Stimulated activated CD4-positive, alpha-beta T cell treated with anti-CD3 and anti-CD28 coated beads, TNF-alpha, amount 100 ng/mL, for 4 hours (primary cell): ENCODE results near the gene USH1C.

Experiments used
- DNase-seq, 3 experiments: peaks; one replicate each; pipeline ENCODE4 v3.0.0-alpha.2; 2020; ENCODE audit warnings: low read depth in 3 of 3

USH1C gene

DNA sequence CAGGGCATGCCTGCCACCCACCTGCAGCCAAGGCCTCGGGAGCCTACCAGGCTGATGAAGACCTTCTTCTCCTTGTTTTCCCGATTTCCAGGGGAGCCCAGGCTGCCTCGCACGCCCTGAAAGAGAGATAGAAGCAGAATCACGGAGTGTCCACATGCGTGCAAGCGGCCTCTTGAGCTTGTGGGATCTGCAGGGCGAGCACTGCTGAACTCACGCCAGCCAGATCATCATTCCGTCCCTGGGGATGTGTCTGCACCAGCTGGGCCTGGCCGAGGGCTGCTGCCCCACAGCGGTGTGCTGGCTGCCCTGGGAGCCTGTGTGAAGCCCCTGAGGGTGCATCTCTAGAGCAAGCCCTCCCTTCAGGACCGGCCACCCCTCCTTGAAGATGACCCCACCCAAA lies 17.9 kb downstream of the USH1C start:
- DNase-seq = no peak

DNA sequence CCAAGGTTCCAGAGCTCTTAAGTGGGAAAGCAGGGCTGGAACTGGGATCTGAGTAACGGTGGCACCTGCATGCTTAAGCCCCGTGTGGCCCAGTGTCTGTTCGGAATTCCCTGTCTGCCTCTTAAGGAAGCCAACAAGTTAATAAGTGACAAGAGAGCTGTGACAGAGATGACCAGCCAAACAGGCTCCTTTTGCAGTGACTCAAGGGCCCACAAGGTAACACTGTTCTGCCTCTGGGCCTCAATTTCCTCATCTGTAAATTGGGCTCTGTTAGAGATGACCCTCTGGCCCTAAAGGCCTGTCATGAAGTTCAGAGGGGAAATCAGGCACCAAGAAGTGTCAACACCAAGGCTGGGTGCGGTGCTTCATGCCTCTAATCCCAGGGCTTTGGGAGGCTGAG lies 18.6 kb downstream of the USH1C start:
- no peak for DNase-seq

DNA sequence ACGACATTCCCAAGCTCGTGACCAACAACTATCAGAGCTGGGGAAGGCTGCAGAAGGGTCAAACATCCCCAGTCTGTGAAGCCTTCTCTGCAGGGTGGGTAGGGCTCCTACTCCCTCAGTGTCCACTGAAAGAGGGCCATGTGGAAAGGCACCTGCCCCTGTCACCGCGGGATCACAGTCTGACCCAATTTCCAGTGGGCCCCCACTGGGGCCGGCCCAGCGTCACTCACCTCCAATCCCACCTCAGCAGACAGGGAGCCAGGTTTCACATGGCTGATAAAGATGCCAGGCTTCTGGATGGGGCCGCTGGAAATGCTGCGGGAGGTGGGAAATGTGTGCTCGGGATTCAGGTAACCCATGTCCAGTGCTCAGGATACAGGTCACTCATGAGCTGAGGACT lies 20.0 kb downstream of the USH1C start:
- no peak for DNase-seq

DNA sequence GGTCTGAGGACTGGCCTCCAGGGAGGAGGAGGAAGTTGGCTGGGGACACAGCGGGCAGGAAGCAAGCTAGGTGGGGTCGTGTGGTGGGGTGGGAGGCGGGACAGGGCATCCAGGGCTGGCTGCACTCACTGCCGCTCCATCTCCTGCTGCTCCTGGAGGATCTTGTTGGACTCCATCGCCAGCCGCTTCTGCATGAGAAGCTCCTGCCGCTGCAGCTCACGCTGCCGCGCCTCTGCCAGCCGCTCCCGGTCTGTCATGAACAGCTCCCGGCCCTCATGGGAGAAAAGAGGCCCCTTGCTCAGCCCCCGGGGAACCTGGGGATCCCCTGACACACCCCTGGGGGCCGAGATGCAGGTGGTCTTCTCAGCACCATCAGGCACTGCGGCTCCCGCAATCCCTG lies 21.6 kb downstream of the USH1C start:
- DNase-seq = no peak

DNA sequence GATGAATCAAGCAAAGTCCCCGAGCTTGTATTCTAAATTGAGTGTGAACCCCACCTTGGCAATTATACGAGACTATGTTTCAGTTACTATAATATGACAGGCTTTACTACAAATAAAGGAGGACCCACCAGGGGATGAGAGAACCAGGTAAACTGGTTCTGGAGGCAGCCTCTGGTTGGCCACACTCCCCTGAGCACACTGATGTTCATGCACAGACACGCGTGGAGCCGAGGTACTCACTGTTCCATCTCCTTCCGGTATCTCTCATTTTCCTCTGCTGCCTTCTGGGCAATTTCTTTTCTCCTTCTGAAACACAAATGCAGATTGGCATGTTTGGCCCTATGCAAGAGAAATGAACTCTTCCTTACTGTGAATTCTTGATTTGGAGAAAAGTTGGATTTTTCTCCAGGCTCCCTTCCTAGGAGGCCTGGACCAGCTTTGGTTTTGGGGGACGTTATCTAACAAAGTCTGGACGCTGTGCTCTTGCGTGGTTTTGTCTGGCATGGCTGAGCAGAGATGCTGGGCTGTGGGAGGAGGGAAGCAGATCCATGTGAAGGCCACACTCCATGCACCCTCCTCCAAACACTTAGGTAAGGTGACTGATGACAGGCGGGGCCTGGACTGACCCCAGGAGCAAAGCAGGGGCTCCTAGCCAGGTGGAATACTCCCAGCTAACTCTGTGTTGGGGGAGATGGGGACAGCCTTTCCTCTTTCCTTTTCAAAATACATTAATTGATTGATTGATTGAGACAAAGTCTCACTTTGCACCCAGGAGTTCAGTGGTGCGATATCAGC lies 22.9 kb downstream of the USH1C start:
- no peak for DNase-seq

DNA sequence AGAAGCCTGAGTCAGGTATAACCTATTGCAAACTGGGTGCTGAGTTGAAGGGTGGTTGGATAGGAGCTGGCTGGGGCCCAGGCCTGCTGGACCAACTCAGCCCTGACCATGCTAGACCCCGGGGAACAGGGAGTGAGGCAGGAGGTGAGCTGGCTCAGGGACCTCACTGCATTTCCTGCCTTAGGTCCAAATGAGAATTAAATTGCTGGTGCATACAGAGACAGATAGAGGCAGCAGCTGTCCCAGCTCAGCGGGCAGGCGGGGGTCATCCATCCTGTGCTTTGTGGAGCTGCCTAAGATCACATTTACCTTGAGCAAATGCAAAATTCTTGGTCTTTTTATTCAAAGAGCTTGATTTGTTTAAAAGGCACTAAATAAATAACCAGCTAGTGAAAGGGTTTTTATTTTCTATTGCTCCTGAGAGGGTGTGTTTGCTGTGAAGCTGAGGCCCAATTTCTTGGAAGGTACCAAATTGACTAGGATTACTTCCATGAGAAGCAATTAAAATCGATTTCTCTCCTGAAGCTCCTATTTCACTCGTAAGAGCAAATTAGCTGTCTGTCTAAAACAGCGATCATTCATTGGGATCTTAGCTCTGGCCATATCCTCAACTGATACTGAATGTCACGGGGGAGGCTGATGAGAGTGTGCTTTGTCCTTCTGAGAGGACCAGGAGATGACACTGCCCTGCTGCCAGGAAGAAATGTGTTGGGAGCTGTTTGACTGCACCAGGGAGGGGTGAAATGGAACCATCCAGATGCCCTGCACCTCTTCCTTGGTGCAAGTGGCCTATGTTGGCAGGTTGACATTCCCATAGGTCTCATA lies 24.9 kb downstream of the USH1C start:
- DNase-seq = no peak

DNA sequence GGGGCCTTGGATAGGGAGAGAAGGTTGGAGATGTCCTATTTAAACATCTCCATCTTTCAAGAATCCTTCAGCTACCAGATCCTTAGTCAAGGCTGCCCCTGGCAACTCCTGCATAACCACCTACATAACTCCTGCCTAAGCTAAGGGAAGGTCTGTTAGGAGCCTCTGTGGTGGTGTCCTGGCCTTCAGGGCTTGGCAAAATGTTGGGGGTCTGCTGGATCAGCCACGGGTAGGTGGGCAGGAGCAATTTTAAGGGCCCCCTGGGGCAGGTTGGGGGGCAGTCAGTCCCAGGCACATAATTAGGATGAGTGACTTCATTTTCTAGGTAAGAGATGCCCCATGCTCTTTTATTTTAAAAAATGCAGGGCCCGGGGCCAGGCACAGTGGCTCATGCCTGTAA lies 25.9 kb downstream of the USH1C start:
- DNase-seq = no peak

DNA sequence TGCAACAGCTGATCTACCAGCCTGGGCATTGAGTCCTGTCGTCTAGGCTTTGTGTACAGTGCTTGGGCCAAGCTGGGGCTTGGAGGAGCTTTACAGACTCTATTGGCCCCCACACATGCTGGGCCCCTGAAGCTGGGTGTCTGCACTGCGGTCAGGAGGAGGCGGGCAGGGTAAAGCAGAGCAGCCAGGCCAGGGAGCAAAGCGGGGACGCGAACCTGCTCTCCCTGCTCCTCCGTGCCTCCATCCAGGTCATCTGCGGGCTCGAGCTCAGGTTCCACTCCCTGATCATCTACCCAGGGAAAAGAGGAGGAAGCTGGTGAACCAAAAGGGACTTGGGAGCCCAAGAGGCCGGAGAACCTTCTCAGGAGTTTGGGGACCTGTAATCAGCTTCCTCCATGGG lies 27.0 kb downstream of the USH1C start:
- no peak for DNase-seq

DNA sequence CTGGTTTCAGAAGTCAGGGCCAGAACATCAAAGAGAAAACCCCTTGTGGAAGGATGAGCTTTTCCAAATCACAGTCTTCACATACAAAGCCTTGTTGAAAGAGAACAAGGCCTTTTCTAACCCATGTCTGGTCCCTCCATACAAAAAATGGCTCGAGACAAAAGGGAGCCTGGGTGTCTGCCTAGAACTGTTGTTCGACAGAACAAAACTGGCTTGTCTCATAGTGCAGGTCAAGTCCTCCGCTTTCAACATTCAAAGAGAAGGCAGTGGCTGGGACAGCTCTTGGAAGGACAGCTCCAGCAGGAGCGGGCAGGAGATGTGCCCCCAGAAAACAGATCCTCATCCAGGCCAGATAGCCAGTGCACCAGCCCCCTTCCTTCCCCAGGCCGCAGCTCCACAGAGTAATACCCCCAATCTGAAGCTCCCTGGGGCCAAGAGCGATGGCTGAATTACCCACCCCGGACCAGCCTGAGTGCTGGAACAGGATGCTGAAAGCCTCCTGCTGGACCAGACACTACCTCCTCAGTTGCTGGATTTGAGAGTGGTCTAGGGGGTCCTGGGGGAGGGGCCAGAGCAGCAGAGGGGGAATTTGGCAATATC lies 27.6 kb downstream of the USH1C start:
- no peak for DNase-seq

DNA sequence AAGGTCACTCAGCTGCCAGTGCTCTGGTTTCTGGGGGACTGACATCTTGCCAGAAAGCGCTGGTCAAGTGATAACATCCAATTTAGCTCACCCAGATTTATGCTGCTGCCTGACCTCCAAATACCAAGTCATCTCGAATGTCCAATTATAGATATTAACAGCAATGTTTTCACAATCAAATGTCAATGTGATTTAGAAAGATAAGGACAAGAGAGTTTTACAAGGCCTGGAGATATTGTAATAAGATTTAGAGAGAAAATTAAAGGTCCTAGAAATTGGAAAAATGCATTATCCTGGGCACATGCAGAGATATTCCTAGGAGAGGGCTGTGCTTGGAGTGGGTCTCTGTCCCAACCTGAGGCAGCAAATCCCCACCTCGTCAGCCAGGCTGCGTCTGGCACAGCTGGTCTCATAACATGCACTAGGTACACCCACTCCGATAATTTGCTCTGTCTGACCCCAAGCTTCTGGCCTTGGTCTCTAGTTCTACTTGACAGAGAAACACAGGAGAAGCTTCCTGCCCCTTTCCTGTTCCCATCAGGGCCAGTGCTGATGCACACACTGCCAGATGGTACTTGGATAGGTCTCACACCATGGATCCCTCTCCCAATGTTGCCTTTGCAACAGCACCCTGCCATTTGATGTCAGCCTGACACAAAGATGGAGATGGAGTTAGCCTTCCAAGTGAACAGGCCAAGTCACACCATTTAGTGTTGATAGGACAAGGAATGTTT lies 28.6 kb downstream of the USH1C start:
- DNase-seq = no peak

DNA sequence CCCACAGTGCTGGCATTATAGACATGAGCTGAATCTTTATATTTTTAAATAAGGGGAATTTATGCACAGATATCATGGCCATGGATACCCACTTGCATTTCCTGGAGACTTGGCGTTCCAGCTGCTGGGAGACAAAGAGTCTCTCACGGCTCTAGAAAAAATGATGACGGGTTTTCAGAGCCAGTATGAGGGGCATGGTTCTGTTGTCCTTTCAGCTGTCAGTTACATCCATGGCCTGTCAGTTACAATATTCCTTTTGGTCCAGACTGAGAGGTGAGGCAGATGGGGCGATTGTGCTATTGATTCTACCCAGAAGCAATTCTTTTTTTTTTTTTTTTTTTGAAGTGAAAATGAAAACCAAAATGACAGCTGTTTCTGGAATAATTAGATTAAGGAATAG lies 29.7 kb downstream of the USH1C start:
- DNase-seq = no peak

DNA sequence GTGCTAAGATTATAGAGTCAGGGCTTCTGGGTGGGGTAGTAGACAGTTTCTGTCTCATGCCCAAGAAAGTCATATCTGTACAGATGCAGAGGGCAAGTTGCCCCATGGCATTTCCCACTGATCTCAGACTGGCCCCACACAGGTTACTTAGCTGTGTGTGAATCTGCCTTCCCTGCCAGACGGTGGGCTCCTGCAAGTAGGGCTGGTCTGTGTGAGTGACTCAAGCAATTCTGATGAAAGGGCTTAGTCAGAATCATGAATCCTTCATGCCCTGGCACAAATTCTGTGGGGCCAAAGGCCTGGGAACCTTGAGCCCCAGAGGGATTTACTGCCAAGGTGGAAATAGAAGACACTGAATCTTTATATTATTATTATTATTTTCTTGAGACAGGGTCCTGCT lies 30.4 kb downstream of the USH1C start:
- no peak for DNase-seq

DNA sequence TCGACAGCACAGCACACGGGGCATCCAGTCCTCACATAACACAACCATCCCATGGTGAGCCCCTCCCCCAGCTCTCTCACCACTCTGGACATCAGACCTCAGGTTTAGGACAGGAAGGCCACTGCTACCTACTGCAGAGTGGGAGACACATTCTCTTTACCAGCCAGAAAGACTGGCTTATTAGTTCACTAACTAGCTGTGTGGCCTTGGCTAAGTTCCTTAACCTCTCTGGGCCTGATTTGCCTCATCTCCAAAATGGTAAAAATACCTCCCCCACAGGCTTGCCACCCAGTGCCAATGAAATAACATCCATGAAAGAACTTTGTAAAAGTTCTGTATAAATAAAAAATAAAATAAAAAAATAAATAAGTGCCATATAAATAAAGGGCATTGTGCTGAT lies 32.1 kb downstream of the USH1C start:
- DNase-seq = no peak

DNA sequence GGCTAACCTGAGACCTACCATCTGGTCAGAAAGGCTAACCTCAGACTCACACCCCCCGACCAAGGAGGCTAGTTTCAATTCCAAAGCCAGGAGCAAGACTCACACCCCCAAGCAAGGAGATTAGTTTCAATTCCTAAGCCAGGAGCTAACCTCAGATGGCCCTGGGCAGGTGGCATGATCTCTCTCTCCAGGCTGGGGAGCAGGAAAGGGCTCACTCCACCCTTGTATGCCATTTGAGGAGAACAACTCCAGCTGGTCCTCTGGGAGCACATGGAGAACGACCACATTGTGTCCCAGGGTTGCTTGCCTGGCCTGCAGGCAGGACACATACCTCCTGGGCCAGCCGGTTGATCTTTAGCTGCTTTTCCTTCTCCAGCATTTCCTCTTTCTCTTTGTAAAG lies 32.6 kb downstream of the USH1C start:
- no peak for DNase-seq

DNA sequence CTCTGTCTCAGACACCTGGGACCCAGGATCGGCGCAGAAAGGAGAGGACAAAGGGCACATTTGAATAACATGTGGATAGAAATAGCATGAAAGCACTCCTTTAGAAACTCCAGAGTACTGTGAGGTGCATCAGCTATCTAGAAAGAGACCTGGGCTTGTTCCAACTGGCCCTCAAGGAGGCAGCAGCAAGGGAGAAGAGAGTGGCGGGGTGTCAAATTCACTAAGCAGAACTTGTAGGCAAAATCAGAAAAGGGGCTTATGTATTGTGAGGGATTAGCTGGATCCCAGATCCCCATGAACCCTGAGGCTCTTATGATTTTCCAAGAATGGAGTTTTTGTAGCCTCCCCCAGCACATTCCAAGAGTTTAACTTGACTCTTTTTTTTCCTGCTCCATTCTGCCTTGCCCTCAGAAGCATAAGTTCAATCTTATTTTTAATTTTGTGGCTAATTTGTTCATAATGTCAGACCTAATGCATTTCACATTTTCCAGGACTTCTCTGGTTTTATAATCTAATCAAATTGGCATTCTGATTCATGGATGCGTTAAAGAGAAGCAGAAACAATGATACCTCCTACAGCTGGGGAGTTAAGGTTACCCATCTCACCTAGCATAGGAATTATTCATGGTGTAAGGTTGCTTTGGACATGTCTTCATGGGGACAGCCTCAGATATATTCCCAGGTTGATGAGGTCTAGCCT lies 33.6 kb downstream of the USH1C start:
- DNase-seq = no peak

DNA sequence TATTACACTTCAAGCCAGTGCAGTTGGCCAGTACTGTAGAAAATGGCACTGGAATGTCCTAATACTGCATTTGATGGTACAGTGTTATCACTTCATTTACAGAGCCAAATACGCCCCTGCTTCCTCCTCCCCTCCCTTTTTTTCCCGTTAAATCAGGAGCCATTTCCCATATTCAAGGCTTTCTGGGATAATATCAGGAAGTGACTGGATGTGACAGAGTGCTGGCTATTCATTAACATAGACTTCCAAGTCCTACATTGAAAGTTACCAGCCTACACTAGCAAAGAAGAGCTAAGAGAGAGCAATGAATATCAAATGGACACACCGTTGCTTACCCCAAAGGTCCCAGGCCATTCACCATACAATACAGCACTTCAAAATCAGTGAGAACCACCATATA lies 35.4 kb downstream of the USH1C start:
- DNase-seq = no peak

DNA sequence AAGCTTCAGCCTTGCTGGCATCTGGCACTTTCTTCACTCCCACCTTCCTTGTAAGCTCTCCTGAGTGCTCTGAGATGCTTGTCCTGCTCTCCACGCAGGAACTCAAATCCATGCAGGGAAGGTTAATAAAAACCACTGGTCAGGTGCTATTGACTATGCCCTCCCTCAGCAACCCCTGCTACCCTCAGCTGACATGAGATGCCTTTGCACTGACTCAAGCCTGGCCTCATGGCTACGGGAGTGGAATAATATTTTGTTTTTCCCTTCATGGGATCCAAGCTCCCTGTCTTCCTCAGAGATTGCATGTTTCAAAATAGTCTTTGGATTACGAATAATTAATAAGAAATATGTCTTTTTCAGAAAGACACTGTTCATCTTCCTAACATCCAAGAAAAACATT lies 35.9 kb downstream of the USH1C start:
- DNase-seq = no peak

DNA sequence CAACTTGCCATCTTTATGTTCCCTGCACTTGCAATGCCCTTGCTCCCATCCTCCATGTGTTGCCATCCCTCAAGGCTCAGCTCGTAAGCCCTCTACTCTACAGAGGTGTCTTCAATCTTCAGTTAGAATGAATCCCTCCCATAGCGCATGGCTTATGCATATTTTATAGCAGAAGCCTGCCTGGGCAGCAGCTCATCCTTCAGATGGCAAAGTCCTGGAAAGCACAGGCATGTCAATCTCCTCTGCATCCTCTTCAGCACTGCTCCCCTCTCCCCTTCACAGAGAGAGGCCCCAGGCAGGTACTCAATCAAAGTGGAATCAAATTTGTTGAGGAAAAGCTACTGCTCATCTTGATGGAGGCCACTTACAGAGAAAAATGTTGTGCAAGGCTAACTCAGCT lies 36.4 kb downstream of the USH1C start:
- DNase-seq = no peak

DNA sequence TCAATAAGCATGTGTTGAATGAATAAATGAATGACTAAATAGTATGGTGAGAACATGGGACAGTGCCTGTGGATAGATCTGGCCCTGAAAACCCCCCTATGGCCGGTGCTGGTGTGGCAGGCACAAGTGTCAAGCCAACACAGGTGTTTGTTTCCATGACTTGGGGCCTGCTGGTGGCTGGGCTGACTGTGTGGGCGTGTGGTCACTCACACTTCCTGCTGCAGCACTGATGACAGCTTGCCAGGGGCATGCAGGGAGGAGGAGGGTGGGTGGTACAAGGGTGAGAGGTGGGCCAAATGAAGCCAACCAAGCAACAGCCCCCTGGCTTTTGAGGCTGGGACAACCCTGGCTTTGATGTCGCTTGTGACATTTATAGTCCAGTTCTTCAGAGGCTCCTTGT lies 37.3 kb downstream of the USH1C start:
- DNase-seq = no peak

DNA sequence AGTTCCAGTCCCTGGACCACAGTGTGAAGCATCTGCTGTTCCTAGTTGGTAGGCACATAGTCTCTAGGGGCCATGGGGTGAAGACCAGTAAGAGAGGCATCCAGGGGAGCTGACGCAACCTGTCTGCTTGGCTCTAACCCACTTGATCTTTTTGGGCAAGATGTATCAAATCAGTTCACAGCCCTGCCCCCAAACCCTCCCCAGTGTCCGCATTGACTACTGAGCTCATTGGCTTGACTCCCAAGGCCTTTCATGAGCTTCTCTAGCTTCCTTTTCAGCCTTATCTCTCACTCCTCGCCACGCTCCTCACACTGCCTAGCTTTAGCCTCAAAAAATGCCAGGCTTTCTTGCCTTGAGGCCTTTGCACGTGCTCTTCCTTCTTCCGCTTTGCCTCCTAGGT lies 37.9 kb downstream of the USH1C start:
- no peak for DNase-seq

DNA sequence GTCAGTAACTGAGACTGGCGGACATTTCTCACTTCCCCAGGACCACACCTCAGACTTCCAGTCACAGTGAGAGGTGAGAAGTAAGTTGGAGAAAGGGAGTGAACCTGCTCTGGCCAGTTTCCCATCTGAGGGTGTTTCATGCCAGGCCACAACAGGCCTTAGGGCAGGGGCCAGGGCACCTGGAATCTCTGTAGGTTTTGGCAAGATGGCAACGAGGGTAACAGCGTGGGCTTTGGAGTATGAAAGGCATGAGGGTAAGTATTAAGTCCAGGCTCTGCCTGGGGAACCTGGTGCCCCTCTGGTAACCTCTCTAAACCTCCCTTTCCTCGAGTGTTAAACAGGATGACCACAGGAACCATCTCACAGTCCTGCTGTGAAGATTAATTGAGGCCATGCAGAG lies 39.1 kb downstream of the USH1C start:
- DNase-seq = no peak
